Ectodermal cell (in vitro differentiated cells): Measurements from ENCODE around the gene KIDINS220.

Experiments
- H3K27ac ChIP-seq: 2 replicates; pipeline ENCODE4 v1.7.0; 2013; ENCODE audit warnings: mild to moderate bottlenecking, low read depth, low read length; ENCODE audit not compliant: insufficient read depth, poor library complexity, severe bottlenecking
- H3K27me3 ChIP-seq: 2 replicates; pipeline ENCODE4 v1.7.0; 2013; ENCODE audit warnings: mild to moderate bottlenecking, low read length; ENCODE audit not compliant: insufficient read depth, control insufficient read depth, poor library complexity, severe bottlenecking
- H3K36me3 ChIP-seq: one replicate; pipeline ENCODE4 v1.7.0; 2013; ENCODE audit warnings: low read length; ENCODE audit not compliant: control insufficient read depth, insufficient read depth
- H3K4me1 ChIP-seq: one replicate; pipeline ENCODE4 v1.7.0; 2013; ENCODE audit warnings: low read length; ENCODE audit not compliant: control insufficient read depth, insufficient read depth
- H3K4me3 ChIP-seq: 2 replicates; pipeline ENCODE4 v1.7.0; 2013; ENCODE audit warnings: low read depth, low read length, control low read depth; ENCODE audit not compliant: insufficient read depth
- H3K9me3 ChIP-seq: 2 replicates; pipeline ENCODE4 v1.7.0; 2013; ENCODE audit warnings: mild to moderate bottlenecking, low read length, moderate library complexity; ENCODE audit not compliant: control insufficient read depth
- WGBS, 2 experiments: methylation state at CpG; one replicate each; pipeline ENCODE4 v1.1.7; 2013; ENCODE audit warnings: missing lambda C conversion rate in 2 of 2; 5-methylcytosine and 5-hydroxymethylcytosine counted together

The KIDINS220 gene

DNA sequence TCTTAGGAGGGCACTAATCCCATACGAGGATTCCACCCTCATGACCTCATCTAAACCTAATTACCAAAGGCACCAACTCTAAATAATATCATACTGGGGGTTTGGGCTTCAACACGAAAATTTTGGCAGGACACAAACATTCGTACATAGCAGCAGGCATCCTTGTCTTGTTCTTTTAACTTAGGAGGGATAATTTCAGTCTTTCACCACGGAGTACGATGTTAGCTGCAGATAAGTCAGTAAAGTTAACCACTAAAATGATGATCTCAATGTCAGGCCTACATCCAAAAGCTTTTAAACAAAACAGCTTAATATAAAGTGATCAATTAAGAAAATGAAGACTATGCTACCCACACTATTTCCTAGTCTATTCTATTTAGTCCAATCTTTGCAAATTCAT lies 80.7 kb downstream of the KIDINS220 start:
- H3K4me3 ChIP-seq = no peak overlapping the region
- H3K9me3 ChIP-seq = peaks cover 8% of the 10 kb centered on the region
- 88 to 93% methylated on average over 4 to 5 of the region's 5 CpGs for WGBS, 2 experiments
- H3K36me3 ChIP-seq = peaks cover 17% of the 10 kb centered on the region
- H3K4me1 ChIP-seq = no peaks in the 10 kb centered on the region
- H3K27me3 ChIP-seq = no peaks in the 10 kb centered on the region
- no peak overlapping the region for H3K27ac ChIP-seq

DNA sequence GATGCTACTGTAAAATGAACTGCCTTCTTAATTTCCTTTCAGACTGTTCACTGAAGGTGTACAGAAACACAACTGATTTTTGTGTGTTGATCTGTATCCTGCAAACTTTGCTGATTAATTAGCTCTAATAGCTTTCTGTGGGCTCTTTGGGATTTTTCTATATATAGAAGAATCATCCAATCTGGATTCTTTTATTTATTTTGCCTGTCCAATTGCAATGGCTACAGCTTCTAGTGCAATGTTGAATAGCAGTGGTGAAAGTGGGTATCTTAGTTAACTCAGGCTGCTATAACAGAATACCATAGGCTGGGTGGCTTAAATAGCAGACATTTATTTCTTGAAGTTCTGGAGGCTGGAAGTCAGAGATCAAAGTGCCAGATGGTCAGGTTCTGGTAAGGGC lies 81.2 kb downstream of the KIDINS220 start:
- Histone ChIP-seq H3K4me1 (no peaks in the 10 kb centered on the region), H3K9me3 (peaks cover 8% of the 10 kb centered on the region), H3K36me3 (peaks cover 17% of the 10 kb centered on the region), H3K27me3 (no peaks in the 10 kb centered on the region), H3K27ac (no peak overlapping the region), H3K4me3 (no peak overlapping the region)

- Histone ChIP-seq H3K36me3 (peaks cover 17% of the 10 kb centered on the region), H3K27ac (no peak overlapping the region), H3K27me3 (no peaks in the 10 kb centered on the region), H3K4me3 (no peak overlapping the region), H3K4me1 (no peaks in the 10 kb centered on the region), H3K9me3 (peaks cover 8% of the 10 kb centered on the region)
These were observed 83.2 kb downstream of the KIDINS220 start for GRCh38 chr2:8754106-8754776.

DNA sequence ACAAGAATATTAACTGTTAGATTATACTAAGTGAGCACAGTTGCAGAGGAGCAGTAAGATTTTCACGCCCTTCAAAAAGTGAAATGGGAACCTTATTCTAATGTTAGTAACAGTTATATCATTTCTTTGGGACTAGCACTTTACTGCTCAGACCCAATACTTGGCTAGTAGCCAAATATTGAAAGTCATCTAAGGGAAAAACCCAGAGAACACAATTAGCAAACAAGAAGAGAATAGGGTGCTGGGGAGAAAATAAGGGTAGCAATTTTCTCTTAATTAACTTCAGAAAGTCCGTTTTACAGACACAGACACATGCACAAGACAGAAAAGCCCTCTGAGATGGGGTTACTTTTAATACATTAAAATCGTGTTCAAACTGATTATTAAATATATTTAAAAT lies 83.8 kb downstream of the KIDINS220 start:
- no peaks in the 10 kb centered on the region for H3K4me1 ChIP-seq
- no peaks in the 10 kb centered on the region for H3K27me3 ChIP-seq
- peaks cover 8% of the 10 kb centered on the region for H3K9me3 ChIP-seq
- no peak overlapping the region for H3K4me3 ChIP-seq
- peaks cover 17% of the 10 kb centered on the region for H3K36me3 ChIP-seq
- no peak overlapping the region for H3K27ac ChIP-seq
- WGBS, 2 experiments = 86 to 100% methylated on average over 1 of the region's 3 CpGs

GRCh38 chr2:8752385-8752784 lies 85.0 kb downstream of the KIDINS220 start:
- Histone ChIP-seq H3K27ac (no peak overlapping the region), H3K36me3 (peaks cover 17% of the 10 kb centered on the region), H3K4me3 (no peak overlapping the region), H3K4me1 (no peaks in the 10 kb centered on the region), H3K9me3 (peaks cover 8% of the 10 kb centered on the region), H3K27me3 (no peaks in the 10 kb centered on the region)
- WGBS, 2 experiments = 91 to 97% methylated on average over 4 of the region's 4 CpGs

- Histone ChIP-seq H3K9me3 (no peaks in the 10 kb centered on the region), H3K4me1 (no peaks in the 10 kb centered on the region), H3K36me3 (peaks cover under 1% of the 10 kb centered on the region), H3K27me3 (no peaks in the 10 kb centered on the region), H3K27ac (no peak overlapping the region), H3K4me3 (no peak overlapping the region)
- 94 to 95% methylated on average over 7 of the region's 7 CpGs for WGBS, 2 experiments
These were observed 87.2 kb downstream of the KIDINS220 start for GRCh38 chr2:8750221-8750620.

DNA sequence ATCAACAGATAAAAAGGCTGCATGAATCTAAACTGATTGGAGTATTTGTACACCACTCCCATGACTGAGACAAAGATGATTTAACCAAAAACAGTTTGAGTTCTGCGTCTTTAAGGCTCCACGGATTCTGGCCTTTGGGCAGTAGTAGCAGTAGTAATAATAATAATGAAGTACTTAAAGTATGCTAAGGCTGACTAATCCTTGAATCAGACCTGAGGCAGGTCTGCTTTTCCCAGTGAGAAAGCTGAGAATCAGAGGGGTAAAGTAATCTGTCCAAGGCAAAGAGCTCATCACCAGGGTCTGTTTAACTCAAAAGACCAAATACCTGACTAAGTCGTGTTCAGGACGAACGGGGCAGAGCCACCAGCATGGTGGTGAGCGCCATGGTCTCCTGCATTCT lies 94.2 kb downstream of the KIDINS220 start:
- no peaks in the 10 kb centered on the region for H3K4me1 ChIP-seq
- no peak overlapping the region for H3K27ac ChIP-seq
- H3K36me3 ChIP-seq = no peaks in the 10 kb centered on the region
- H3K27me3 ChIP-seq = no peaks in the 10 kb centered on the region
- 96 to 97% methylated on average over 6 of the region's 6 CpGs for WGBS, 2 experiments
- H3K4me3 ChIP-seq = no peak overlapping the region
- H3K9me3 ChIP-seq = no peaks in the 10 kb centered on the region

DNA sequence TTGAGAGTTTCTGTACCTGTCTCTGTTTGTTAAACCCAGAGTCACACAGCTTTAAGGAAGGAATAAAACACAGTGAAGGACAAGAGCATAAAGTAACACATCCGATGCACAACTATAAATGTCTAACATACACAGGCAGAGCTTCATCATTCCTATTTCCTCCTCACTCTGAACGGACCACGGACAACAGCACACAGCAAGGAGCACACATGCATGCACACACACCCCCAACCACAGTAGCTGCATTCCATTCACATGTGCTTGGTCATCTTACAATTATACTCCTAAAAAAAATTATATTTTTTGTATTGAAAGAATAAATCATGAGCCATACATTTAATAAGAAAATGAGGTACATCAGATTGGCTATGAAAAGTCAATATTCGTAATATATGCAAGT lies 97.3 kb downstream of the KIDINS220 start:
- no peaks in the 10 kb centered on the region for H3K27me3 ChIP-seq
- H3K9me3 ChIP-seq = no peaks in the 10 kb centered on the region
- 84 to 95% methylated on average over 3 of the region's 4 CpGs for WGBS, 2 experiments
- H3K27ac ChIP-seq = no peak overlapping the region
- H3K36me3 ChIP-seq = no peaks in the 10 kb centered on the region
- no peak overlapping the region for H3K4me3 ChIP-seq
- no peaks in the 10 kb centered on the region for H3K4me1 ChIP-seq

GRCh38 chr2:8737571-8738175 lies 99.7 kb downstream of the KIDINS220 start:
- no peaks in the 10 kb centered on the region for H3K36me3 ChIP-seq
- H3K27me3 ChIP-seq = no peaks in the 10 kb centered on the region
- H3K27ac ChIP-seq = no peak overlapping the region
- no peaks in the 10 kb centered on the region for H3K9me3 ChIP-seq
- WGBS, 2 experiments = 97% methylated on average over 2 of the region's 2 CpGs
- no peak overlapping the region for H3K4me3 ChIP-seq
- no peaks in the 10 kb centered on the region for H3K4me1 ChIP-seq

- Histone ChIP-seq H3K27ac (no peak overlapping the region), H3K9me3 (no peaks in the 10 kb centered on the region), H3K36me3 (peaks cover 5% of the 10 kb centered on the region), H3K27me3 (no peaks in the 10 kb centered on the region), H3K4me1 (no peaks in the 10 kb centered on the region), H3K4me3 (no peak overlapping the region)
- WGBS, 2 experiments = 91 to 93% methylated on average over 10 of the region's 10 CpGs
These were observed 104.8 kb downstream of the KIDINS220 start for GRCh38 chr2:8732601-8733000.
